Activated CD4-positive, alpha-beta T cell treated with anti-CD3 and anti-CD28 coated beads, Interleukin-2, amount 50 U/mL, for 16 hours (primary cell): Measurements from ENCODE around the gene NTN1.

ENCODE experiments used
- DNase-seq: peaks from one replicate; pipeline ENCODE4 v3.0.0-alpha.2; 2020

NTN1 gene

DNA sequence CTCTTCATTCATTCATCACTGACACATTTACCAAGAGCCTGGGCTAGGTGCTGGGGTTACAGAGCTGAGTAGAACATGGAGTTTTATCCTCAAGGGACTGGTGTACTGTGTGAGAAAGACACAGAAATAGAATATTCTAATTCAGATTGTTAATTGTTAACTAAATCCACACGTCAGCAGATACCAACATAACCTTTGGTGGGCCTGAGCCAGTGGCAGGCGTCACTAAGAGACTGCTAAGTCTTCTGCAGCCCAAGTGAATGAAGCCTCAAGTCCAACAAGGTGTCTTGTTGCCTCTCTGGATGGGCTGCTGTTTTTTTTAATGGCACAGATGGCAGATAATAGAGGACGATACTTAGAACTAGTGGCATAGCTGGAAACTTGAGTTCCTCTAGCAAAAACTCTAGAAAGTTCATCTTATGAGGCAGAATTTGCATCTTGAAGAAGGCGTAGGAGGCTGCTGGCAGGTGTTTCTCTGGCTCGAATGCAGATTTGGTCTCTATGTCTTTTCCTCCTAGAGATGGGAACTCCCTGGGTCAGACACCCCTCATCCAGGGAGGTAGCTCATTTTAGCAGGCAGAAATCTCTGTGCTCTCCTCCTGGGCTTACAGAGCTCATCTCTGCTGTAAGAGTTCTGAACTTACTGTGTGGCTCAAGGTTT is 179.5 kb downstream of the NTN1 start:
- no peak for DNase-seq

DNA sequence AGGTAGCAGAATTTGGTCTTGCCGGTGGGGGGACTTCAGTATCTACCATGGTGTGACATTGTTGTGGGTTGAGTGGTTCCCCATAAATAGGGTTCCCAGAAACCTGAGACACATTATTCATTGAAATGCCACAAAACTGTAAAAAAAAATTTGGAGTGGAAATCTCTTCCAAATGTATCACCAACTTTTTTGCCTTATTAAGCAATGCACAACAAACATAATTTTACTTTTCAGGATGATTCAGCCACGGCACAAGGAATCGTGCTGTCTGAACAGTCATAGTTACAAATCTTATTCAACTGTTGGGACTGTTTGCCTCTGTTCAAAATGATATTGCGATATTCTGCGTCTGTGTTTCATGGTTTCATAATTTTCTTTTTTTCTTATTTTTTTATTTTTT is 181.2 kb downstream of the NTN1 start:
- no peak for DNase-seq

DNA sequence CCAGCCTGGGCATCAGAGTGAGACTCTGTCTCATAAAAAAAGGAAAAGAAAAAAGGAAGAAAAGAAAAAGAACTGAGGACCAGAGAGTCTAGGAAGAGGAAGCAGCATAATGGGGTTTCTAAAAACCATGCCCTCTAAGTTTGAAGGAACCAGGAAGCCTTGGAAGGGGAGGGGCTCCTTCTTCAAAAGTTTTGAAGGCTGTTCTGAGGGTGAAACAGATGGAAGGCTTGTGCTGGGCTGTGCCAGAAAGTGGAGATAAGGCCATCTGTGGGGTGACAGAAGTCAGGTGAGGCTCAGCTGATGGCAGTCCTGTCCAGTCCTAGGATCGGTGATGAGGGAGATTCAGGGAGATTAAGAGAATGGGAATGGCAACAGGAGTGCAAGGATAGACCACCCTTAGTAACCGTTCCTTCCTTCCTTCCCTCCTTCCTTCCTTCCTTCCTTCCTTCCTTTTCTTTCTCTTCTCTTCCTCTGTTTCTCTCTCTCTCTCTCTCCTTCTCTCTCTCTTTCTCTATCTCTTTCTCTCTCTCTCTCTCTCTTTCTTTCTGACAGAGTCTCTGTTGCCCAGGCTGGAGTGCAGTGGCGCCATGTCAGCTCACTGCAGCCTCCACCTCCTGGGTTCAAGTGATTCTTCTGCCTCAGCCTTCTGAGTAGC is 182.6 kb downstream of the NTN1 start:
- DNase-seq = no peak

DNA sequence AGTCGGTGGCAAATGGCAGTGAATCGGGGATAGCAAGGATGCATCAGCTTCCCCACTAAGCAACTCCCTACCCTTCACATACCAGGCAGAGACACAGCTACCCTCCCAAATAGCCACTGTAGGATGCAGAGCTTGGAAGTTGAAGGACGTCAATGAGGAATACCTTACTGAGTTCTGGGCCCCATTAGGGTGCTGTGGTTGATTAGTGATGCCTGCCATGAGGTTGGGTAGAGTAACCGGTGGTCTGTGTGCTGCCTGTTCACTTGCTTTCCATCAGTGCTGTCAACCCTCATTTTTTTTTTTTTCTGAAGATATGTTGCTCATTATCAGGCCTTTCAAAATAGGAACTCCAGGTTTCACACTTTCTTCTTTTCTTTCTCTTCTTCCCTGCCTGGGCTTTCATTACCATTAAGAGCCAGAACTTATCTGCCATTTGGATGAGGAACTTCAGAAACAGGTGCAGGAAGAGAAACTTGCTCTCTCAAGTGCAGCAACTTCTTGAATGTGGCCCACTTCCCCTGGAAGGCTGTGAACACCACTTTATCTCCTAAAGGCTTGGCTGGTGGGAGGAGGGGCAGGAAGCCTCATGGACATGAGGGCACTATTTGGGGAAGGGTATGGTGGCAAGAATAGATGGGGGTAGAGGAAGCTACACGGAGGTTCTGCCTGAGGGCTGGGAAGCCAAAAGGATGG is 183.5 kb downstream of the NTN1 start:
- no peak for DNase-seq

DNA sequence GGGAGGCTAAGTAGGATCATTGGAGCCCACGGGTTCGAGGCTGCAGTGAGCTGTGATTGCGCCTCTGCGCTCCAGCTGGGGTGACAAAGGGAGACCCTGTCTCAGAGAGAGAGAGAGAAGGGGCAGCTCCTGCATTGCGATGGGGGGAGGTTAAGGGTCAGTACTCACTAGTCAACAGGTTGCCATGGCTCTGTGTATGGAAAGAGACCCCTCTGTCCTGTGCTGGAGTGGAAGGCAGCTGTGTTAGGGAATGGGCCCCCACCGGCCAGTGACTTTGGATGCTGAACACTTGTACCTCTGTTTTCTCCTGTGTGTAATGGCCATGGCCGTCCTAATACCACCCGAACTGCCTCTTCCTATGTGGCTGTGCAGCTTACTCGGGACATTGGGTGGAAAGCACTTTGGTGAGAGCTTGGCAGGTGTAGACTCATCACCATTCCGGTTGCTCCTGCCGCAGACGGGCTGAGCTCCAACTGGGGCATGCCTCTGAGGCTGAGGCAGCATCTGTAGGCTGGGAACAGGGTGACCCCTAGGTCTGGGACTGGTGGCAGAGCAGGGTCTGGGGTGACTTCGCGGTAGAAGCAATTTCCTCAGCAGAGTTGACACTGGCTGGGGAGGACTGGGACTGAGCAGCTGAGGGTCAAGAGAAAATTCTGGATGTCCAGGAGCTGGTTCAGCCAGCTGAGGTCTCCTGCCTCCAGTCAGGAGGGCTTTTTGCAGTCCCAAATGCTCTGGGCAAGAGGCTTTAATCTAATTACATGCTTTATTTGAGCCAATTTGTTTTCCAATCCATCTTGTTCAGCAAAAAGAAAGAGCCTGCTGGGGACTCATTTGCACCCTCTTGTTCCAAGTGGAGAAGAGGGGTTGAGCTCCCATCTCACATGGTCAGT is 184.5 kb downstream of the NTN1 start:
- DNase-seq = no peak

DNA sequence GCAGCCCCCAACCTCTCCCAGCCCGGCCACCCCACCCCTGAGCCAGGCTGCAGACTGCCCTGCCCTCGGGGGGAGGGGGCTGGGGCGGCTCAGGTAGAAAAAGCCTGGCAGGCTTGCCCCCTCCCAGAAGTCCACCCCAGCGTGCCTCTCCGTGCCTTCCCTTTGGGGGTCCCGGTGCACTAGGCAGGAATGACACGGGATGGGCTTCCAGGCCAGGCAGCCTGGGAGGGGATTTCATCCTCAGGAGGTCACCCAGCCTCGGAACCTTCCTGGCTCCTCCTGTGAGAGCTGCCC is 185.0 kb downstream of the NTN1 start:
- DNase-seq = no peak

DNA sequence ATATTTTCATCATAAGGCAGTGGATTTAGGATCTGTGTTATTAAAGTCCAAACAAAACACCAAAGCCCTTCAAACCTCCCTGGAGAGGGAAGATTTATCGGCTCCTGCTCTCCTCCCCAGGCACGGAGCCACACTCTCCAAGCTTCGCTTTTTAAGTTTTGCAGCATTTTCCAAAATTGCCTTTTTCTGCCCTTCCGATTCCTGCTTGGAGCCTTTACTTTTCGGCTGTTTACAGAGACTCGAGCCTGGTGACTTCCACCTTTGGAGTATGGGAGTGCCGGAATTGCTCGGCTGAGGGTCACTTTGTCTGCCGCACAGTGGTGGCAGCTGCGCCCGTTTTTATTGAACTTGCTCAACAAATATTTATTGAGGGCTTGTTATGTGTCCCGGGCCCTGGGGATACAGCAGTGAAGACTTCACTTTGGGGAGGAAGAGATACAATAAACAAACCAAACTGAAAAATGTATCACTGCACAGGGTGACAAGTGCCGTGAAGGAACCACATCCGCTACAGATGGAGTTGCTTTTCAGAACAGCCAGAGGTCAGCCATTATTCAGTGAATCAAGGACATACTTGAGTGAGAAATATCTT is 185.5 kb downstream of the NTN1 start:
- DNase-seq = no peak

DNA sequence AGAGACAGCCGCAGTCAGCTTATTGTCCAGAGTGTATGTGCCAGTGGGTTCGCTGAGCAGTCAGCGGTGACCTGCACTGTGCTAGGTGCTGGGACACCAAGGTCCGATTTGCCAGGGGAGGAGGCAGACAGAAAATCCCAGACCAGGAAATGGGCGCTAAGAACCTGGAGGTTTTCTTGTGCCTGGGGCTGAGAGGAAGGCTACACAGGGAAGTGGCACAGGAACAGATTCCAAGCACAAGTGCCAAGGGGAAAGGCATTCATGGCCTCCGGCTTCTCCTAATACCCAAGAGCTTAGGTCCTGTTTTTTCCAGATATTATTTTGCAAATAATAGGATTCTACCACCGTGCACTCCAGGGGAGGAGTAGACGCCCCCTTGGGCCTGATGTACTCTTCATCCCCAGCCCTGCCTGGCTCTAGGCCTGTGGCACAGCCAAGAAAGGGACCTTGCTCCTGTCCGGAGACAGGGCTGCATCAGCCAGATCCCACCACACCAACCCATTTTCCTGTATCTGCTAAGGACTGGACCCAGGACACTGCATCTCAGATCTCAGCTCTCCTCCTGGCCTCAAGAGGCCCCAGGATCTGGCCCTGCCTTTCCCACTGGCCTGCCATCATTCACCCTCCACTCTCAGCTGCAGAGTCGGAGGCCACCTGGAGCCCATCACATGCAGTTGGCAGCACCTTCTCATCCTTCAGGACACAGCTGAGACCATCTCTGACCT is 187.2 kb downstream of the NTN1 start:
- DNase-seq = no peak

DNA sequence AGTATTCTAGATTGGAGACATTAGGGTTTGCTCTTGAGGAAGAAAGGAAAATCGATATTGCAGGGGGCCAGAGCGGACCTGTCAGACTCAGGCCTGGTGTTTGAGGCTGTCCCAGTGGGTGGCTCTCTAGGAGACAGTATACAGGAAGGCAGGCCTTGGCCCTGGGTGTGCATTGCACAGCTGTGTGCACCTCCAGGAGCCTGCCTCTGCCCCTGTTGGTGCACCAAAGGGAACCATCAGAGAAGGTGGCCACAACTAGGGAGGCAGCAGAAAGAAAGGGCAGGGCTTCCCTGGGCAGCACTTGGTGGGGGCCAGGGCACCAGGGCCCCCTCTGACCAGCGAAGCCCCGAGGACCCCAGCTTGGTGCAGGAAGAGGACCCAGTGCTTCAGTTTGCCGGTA is 188.0 kb downstream of the NTN1 start:
- no peak for DNase-seq

DNA sequence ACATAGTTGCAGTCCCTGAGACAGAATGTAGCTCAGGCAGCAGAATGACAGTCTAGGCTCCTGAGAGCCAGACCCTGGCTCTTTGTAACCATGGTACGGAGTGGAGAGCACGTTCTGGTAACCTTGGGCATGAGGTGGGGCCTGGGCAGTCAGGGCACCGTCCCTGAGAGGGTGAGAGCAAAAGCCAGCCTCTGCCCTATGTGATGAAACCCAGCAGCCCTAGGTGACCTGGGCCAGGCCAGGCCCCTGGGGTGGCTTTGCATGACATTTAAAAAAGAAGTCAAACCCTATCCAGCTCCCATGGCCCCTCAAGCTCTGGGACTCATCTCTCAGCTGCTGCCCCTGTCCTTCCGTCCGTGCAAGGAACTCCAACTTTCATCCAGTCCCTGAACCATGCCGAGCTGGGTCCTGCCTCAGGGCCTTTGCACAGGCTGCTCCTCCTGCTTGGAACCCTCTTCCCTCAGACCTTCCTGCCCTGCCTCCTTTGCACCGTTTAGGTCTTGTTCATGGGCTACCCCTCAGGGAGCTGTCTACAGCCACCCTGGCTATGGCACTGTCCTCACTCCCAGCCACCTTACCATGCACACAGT is 188.6 kb downstream of the NTN1 start:
- no peak for DNase-seq

DNA sequence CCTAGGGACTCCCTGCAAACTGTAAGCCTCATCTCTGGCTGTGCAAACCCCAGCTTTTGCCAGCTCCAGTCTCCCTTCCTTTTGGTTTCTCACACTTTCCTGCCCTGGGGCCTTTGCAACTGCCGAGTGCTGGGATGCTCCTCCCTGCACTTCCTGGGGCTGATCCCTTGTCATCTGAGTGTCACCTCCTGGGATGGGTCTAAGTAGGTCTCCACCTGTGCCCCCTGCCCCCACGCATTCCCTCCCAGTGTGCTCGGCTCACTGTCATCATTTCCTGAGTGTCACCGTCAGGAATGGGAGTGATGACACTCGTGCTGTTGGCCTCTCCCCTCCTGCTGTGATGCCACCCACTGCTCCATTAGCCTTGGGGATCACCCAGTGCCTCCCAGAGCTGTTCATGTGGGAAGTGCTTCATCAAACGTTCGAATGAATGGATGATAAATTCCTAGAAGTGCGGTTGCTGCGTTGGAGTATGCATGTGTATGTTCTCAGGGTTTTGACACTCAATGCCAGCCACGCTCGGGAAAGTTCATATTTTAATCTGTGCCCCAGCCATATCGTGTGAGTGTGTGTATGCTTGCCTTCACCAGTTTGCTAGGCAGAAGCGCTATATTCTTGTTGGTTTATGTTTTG is 189.9 kb downstream of the NTN1 start:
- no peak for DNase-seq

DNA sequence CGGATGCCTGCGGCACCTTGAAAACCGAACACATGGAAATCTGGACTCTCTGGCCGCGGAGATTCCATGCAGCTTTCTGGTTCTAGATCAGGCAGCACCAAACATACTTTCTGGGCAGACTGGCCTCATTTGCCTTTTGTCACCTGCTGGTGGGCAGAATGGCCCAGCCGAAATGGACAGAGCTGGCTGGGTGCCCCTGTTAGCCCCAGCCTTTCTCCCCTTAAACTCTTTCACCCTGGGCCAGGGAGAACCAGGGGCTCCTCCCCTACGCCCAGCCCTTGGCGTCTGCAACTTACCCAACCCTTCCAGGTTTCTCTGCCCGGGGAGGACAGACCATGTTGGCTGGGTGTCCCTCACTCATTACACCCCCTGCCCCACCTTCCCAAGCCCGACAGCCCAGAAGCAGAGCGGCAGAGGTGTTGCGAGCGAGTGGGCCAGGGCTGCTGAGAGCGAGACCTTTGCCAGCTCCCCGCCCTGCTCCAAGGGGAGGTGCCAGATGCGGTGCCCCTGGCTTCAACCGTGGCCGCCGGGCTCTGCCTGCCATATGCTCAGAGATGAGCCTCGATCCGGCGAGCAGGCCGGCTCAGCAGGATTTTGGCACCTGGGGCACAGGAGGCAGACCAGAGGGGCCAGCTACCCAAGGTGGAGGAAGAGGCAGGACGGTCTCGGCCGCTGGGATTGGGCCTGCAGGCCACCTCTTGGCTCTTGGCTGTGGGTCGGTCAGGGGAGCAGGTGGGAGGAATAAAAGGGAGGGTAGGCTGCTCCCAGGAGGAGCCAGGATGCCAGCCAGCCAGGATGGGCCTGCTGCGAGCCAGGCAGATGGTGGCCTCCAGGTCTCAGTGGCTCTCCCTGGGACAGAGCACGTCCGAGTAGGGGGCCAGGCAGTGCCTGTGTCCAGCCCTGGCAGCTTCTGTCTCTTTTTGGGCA is 191.3 kb downstream of the NTN1 start:
- no peak for DNase-seq

DNA sequence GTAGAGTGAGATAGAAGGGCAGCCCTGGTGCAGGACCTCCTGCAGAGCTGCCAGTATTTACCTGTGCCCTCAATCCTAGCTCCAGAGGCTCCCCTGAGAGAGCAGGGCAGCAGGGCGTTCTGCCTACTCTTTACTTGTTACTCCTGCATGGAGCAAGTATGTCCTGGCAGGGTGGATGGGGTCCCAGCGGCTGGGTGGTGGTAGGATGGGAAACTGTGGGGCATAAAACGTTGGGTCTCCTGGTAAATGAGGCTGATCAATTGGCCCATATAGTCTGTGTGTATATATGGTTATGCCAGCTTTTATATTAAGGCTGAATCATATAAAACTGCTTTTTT is 192.0 kb downstream of the NTN1 start:
- no peak for DNase-seq

DNA sequence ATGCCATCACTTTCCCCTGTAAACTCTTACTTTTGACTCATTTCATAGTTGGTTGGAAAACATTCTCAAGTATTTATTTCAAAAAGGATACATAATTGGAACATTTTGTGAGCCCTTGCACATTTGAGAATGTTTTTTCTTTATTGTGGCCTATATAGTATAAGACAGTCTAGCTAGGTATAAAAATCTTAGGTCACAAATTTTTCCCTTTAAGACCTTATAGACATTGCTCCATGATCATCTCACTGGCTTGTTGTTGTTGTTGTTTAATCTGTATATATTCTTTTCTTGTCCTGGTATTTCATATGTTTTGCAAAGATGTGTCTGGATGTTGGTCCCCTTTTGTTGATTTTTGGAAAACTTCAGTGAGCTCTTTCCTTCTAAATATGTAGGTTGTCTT is 194.2 kb downstream of the NTN1 start:
- no peak for DNase-seq

DNA sequence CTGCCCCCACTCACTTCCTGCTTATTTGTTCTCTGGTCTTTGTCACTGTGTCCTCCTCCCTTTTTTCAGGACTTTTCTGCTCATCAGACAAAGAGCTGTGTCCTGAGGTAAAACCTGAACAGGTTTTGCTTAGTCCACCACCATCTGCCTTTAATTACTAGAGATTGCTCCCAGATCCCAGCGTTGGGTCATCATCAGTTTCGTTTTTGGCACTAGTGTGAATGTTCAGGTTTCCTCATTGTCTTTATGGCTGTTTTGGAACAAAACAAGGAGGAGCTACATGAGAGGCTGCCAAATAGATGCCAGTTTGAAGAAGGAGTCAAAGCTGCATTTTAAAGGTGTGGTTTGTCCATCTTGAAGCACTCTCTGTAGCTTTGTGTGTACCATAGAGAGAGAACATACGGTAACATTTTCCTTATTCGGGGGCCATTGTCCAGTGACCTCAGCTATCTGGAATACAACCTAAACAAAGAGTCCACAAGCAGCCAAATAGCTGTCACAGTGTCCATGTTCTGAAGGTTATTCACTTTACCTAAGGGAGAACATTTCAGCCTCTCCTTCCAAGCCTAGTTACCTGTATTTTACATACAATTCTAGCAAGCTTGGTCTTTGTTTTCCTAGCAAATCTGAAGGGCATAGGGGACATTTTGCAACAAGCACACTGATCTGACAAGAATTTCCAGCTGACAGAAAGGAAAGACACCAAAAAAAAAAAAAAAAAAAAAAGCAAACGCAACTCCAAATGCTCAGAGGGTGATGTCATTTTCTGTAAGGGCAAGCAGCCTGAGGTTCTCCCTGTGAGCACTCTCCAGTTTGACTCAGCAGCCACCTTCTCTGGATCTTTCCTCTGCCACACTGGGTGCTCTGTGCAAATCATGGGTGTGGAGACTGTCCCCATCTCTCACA is 196.1 kb downstream of the NTN1 start:
- DNase-seq = no peak

DNA sequence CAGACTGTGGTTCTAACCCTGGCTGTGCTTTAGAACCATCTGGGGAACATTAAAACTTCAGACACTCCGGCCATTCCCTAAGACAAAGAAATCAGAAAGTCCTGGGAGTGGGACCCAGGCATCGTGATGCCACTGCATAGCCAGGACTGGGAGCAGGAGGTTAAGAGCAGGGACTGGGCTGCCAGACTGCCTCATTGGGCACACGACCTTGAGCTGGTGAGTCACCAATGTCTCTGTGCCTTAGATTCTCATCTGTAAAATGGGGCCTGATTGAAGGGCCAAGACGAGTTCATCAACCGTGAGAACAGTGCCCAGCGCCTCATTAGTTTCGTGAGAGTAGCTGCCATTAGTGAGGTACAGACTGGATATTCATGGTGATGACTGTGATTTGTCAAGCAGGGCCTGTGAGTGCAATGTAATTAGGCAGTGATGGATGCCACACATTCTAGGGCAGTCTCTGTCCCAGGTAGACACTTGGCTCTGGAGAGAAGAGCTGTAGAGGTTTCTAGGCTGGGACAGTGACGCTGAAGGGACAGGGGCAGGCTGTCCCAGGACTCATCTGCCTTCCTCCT is 196.8 kb downstream of the NTN1 start:
- DNase-seq = no peak

DNA sequence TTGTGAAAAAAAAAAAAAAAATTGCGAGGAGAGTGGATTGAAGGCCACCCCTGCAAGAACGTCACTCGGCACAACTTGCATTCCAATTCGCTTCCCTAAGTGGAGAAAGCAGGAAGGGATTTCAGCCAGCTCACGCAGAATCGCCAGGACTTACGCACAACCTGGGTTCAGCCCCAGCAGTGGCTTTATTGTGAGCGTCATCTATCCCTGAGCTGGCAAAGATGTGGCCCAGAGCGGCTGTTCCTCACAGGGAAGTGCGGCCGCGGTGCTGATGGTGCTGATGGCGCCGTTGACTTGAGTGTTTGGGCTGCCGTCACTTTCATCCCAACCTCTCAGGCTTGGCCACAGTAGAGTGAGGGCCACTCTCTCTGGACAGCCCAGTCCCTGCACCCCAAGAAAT is 197.6 kb downstream of the NTN1 start:
- no peak for DNase-seq

DNA sequence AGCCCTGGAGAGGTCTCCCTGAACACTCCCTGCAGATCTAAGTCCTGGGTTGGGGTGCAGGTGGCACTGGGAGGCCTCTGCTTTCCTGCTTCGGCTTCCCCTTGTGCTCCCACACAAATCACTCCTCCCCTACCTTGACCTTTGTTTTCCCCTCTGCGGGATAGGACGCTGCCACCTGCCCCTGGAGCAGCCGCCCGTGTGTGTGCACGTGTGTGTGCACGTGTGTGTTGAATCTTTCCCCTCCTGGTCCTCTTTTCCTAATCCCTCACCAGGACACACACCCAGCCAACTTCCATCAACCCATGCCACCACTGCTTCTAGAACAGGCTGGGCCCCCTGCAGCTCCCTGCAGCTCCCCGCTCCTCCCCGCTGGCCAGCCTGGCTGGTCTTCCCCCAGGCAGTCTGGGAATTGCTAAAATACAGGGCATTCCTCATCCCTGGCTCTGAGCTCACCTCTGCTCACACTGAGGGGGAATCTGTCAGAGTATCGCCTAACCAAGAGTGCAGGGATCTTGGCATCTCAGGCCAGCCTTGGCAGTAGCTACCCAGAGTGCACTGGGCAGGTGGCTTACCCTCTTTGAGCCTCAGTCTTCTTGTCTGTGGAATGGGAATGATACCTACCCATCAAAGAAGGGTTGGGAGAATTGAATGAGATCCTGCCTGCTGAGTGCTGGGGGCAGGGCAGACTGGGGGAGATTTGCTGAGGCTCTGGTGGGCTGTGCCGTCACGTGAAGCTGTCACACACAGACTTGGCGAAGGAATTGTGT is 198.5 kb downstream of the NTN1 start:
- DNase-seq = no peak
